HepG2 (cell line): ENCODE data around the gene HOXD4. TPM values are rescaled to one million over a fixed set of nuclear protein-coding genes. Genes with fewer than 3 reads are reported as not detected.

Source experiments
- ATF1 ChIP-seq: IDR thresholded peaks from 2 replicates; pipeline ENCODE4 v1.6.1; 2016; ENCODE audit warnings: mild to moderate bottlenecking, control low read depth
- ELF4 ChIP-seq: sonication (generic); formaldehyde crosslinking; IDR thresholded peaks from 2 replicates; pipeline ENCODE4 v1.5.0; 2020; ENCODE audit warnings: missing genetic modification reagents, mild to moderate bottlenecking, moderate library complexity, borderline replicate concordance
- HMGXB3 ChIP-seq: sonication (generic); formaldehyde crosslinking; IDR thresholded peaks from 2 replicates; pipeline ENCODE4 v1.4.0; 2020; ENCODE audit warnings: missing genetic modification reagents, borderline replicate concordance
- THRA ChIP-seq: sonication (generic); formaldehyde crosslinking; IDR thresholded peaks from 2 replicates; pipeline ENCODE4 v1.4.0; 2020; ENCODE audit warnings: missing genetic modification reagents, borderline replicate concordance
- TSC22D2 ChIP-seq: sonication (generic); formaldehyde crosslinking; IDR thresholded peaks from 2 replicates; pipeline ENCODE4 v1.5.1; 2020; ENCODE audit warnings: missing genetic modification reagents, mild to moderate bottlenecking, borderline replicate concordance
- ZC3H4 ChIP-seq: sonication (generic); formaldehyde crosslinking; IDR thresholded peaks from 2 replicates; pipeline ENCODE4 v1.4.0; 2020; ENCODE audit warnings: missing genetic modification reagents, borderline replicate concordance
- ZFP82 ChIP-seq: sonication (generic); formaldehyde crosslinking; IDR thresholded peaks from 2 replicates; pipeline ENCODE4 v1.5.1; 2020; ENCODE audit warnings: mild to moderate bottlenecking, missing genetic modification reagents, borderline replicate concordance
- ZNF10 ChIP-seq: sonication (generic); formaldehyde crosslinking; IDR thresholded peaks from 2 replicates; pipeline ENCODE4 v1.4.0; 2020; ENCODE audit warnings: mild to moderate bottlenecking, low read depth, missing genetic modification reagents, borderline replicate concordance
- ZNF121 ChIP-seq: sonication (generic); formaldehyde crosslinking; IDR thresholded peaks from 2 replicates; pipeline ENCODE4 v1.5.0; 2020; ENCODE audit warnings: mild to moderate bottlenecking, missing genetic modification reagents
- ZNF276 ChIP-seq: sonication (generic); formaldehyde crosslinking; IDR thresholded peaks from 2 replicates; pipeline ENCODE4 v1.4.0; 2020; ENCODE audit warnings: mild to moderate bottlenecking, low read depth, missing genetic modification reagents
- ZNF296 ChIP-seq: sonication (generic); formaldehyde crosslinking; conservative IDR thresholded peaks from 2 replicates; pipeline ENCODE4 v1.5.0; 2020; ENCODE audit warnings: mild to moderate bottlenecking, missing genetic modification reagents
- ZNF350 ChIP-seq: sonication (generic); formaldehyde crosslinking; IDR thresholded peaks from 2 replicates; pipeline ENCODE4 v1.4.0; 2020; ENCODE audit warnings: mild to moderate bottlenecking, low read depth, missing genetic modification reagents, borderline replicate concordance
- ZNF569 ChIP-seq: sonication (generic); formaldehyde crosslinking; IDR thresholded peaks from 2 replicates; pipeline ENCODE4 v1.5.0; 2020; ENCODE audit warnings: mild to moderate bottlenecking, missing genetic modification reagents, moderate library complexity, borderline replicate concordance
- ZNF761 ChIP-seq: sonication (generic); formaldehyde crosslinking; conservative IDR thresholded peaks from 2 replicates; pipeline ENCODE4 v1.4.0; 2020; ENCODE audit warnings: mild to moderate bottlenecking, missing genetic modification reagents
- ZSCAN5A ChIP-seq: sonication (generic); formaldehyde crosslinking; IDR thresholded peaks from 2 replicates; pipeline ENCODE4 v1.8.0; 2022; ENCODE audit warnings: mild to moderate bottlenecking, missing genetic modification reagents, borderline replicate concordance
- polyA plus RNA-seq, 8 experiments: library from polyadenylated mRNA; depleted of rRNA in 3 of 8; stranded (reverse) in 7 of 8; unstranded in 1 of 8; fragments of >200 nt; fragmentation: Illumina TruSeq in 4 of 8; extraction: Trizol in 4 of 8; gene quantifications; 2 replicates each; pipeline versions ENCODE4 v1.2.1 to v1.2.3, GENCODE V29; 2011 to 2016; ENCODE audit warnings: low read depth in 4 of 8, missing spikeins in 1 of 8, mixed read lengths in 1 of 8; ENCODE audit not compliant: insufficient read depth in 1 of 8
- total RNA-seq, 5 experiments: library from RNA; depleted of rRNA; stranded (reverse); fragments of >200 nt; fragmentation: Illumina TruSeq; extraction: Trizol; gene quantifications; 2 replicates each; pipeline ENCODE4 v1.2.3, GENCODE V29; 2016; ENCODE audit warnings: low read depth in 1 of 5
- TF ChIP-seq, protein P1 (sequence below): sonication (generic); formaldehyde crosslinking; IDR thresholded peaks from 2 replicates; pipeline ENCODE4 v1.5.0; 2020; ENCODE audit warnings: mild to moderate bottlenecking, missing genetic modification reagents

HOXD4 gene
- total and polyA plus RNA-seq, 2 of the 13 experiments (the other 11 are each of a cell fraction or from before 2014, with no cell fraction given), result not detected

DNA sequence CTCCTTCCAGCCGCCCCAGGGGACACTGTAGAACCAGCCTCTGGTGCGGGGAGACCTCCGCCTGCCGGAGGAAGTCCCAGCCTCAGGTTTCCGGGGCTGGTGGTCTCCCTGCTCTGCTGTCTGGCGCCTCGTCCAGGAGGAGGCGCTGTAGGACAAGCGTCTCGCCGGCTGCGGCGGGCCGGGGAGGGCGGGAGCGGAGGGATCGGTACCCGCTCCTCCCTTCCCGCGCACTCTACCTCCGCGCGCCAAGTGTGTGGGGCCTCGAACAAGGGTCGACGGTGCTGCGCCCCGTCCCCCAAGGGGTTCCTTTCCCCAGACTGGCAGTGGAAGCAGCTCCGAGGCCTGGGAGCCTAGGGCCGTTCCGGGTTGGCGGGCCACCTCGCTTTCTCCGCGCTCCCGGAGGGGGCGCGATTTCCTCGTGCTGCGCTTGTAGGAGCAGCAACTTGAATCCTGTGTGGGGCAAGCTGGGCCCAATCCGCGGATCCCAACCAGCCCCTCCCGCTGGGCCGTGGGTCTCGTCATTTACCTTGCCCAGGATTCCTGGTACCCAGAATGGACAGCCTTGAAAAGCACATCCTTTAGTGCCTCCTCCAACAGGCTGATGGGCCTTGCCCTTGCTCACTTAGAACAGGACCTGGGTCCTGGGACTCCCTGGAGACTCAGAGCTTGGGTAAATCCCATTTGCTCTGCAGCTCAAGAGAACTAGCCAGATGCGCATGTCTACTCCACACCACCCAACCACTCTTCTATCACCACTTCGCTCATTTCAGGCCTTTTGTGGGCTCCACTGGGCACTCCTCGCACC lies 10.6 kb upstream of the HOXD4 start (continued):
- TF ChIP-seq THRA (CRISPR knock-in tag) (peak; percentile 79), ZSCAN5A (peak; percentile 8; the same call in 1 of the 2 replicates), ZNF569 (CRISPR knock-in tag) (0 out of 2 replicates have a peak, but pooled peaks have one; percentile 85), ZNF350 (peak; percentile 83; the same call in 1 of the 2 replicates), ZNF10 (CRISPR knock-in tag) (no peak), HMGXB3 (no peak), ZNF296 (CRISPR knock-in tag) (0 out of 2 replicates have a peak, but pooled peaks have one; percentile 13), ATF1 (CRISPR knock-in tag) (no peak), ELF4 (CRISPR knock-in tag) (peak; percentile 54; the same call in 1 of the 2 replicates), TSC22D2 (CRISPR knock-in tag) (no peak), ZNF761 (CRISPR knock-in tag) (no peak; the same call in 1 of the 2 replicates), ZFP82 (CRISPR knock-in tag) (no peak), ZC3H4 (no peak), ZNF121 (CRISPR knock-in tag) (peak; percentile 79), ZNF276 (CRISPR knock-in tag) (no peak)
- TF ChIP-seq, protein P1, sequence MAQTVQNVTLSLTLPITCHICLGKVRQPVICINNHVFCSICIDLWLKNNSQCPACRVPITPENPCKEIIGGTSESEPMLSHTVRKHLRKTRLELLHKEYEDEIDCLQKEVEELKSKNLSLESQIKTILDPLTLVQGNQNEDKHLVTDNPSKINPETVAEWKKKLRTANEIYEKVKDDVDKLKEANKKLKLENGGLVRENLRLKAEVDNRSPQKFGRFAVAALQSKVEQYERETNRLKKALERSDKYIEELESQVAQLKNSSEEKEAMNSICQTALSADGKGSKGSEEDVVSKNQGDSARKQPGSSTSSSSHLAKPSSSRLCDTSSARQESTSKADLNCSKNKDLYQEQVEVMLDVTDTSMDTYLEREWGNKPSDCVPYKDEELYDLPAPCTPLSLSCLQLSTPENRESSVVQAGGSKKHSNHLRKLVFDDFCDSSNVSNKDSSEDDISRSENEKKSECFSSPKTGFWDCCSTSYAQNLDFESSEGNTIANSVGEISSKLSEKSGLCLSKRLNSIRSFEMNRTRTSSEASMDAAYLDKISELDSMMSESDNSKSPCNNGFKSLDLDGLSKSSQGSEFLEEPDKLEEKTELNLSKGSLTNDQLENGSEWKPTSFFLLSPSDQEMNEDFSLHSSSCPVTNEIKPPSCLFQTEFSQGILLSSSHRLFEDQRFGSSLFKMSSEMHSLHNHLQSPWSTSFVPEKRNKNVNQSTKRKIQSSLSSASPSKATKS, result no peak
